ENCODE data around the gene CERS4. TPM values are rescaled to one million over a fixed set of nuclear protein-coding genes. Genes with fewer than 3 reads are reported as not detected.

The CERS4 gene
- total and polyA plus RNA-seq, 2 experiments from 2014 or later: 82.6 to 86.0 TPM

- Histone ChIP-seq H3K27me3 (no peaks in the 10 kb centered on the region), H2AFZ (no peak overlapping the region), H3K79me2 (peaks cover 6% of the 10 kb centered on the region), H3K9me2 (replicated peaks; ENCODE audit: insufficient read depth) (no peaks in the 10 kb centered on the region), H3K9me3 (ENCODE audit: low read depth) (no peaks in the 10 kb centered on the region), H3K4me3 (no peak overlapping the region), H3K4me1 (ENCODE audit: insufficient read depth) (peaks cover 15% of the 10 kb centered on the region), H3K4me2 (no peak overlapping the region), H3K36me3 (replicated peaks; ENCODE audit: insufficient read depth, low read depth) (no peaks in the 10 kb centered on the region), H4K20me1 (ENCODE audit: insufficient read depth, poor library complexity, severe bottlenecking) (no peaks in the 10 kb centered on the region), H3K27ac (no peak overlapping the region)
- TF ChIP-seq, protein P1, sequence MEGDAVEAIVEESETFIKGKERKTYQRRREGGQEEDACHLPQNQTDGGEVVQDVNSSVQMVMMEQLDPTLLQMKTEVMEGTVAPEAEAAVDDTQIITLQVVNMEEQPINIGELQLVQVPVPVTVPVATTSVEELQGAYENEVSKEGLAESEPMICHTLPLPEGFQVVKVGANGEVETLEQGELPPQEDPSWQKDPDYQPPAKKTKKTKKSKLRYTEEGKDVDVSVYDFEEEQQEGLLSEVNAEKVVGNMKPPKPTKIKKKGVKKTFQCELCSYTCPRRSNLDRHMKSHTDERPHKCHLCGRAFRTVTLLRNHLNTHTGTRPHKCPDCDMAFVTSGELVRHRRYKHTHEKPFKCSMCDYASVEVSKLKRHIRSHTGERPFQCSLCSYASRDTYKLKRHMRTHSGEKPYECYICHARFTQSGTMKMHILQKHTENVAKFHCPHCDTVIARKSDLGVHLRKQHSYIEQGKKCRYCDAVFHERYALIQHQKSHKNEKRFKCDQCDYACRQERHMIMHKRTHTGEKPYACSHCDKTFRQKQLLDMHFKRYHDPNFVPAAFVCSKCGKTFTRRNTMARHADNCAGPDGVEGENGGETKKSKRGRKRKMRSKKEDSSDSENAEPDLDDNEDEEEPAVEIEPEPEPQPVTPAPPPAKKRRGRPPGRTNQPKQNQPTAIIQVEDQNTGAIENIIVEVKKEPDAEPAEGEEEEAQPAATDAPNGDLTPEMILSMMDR (IDR thresholded peaks at IDR 0.05; ENCODE audit: poor library complexity): no peak
- 87% methylated on average over 17 of the region's 17 CpGs for WGBS (ENCODE audit: low lambda C conversion rate, missing lambda C conversion rate)
- DNase-seq (ENCODE audit: low spot score): no peak
Observed at GRCh38 chr19:8306235-8307054, 97.3 kb downstream of the CERS4 start.

- H3K27me3 ChIP-seq: no peaks in the 10 kb centered on the region
- no peaks in the 10 kb centered on the region for H3K9me2 ChIP-seq (replicated peaks; ENCODE audit: insufficient read depth)
- peak overlapping the region; percentile 17 for H3K27ac ChIP-seq
- H3K36me3 ChIP-seq (replicated peaks; ENCODE audit: insufficient read depth, low read depth): no peaks in the 10 kb centered on the region
- peaks cover 6% of the 10 kb centered on the region for H3K79me2 ChIP-seq
- H3K4me3 ChIP-seq: peak overlapping the region; percentile 15
- peaks cover 15% of the 10 kb centered on the region for H3K4me1 ChIP-seq (ENCODE audit: insufficient read depth)
- no peak for DNase-seq (ENCODE audit: low spot score)
- H4K20me1 ChIP-seq (ENCODE audit: insufficient read depth, poor library complexity, severe bottlenecking): no peaks in the 10 kb centered on the region
- 11% methylated on average over 24 of the region's 24 CpGs for WGBS (ENCODE audit: low lambda C conversion rate, missing lambda C conversion rate)
- H3K9me3 ChIP-seq (ENCODE audit: low read depth): no peaks in the 10 kb centered on the region
- H3K4me2 ChIP-seq: peak overlapping the region; percentile 97
- H2AFZ ChIP-seq: peak overlapping the region; percentile 27
- TF ChIP-seq, protein P1 (IDR thresholded peaks at IDR 0.05; ENCODE audit: poor library complexity): no peak
- TF ChIP-seq EZH2 (IDR thresholded peaks at IDR 0.05; ENCODE audit: borderline replicate concordance) (no peak), EZH2phosphoT487 (IDR thresholded peaks at IDR 0.05; ENCODE audit: low read depth, severe bottlenecking, unreplicated experiment) (no peak)
Observed at GRCh38 chr19:8307400-8307964, 98.3 kb downstream of the CERS4 start.

DNA sequence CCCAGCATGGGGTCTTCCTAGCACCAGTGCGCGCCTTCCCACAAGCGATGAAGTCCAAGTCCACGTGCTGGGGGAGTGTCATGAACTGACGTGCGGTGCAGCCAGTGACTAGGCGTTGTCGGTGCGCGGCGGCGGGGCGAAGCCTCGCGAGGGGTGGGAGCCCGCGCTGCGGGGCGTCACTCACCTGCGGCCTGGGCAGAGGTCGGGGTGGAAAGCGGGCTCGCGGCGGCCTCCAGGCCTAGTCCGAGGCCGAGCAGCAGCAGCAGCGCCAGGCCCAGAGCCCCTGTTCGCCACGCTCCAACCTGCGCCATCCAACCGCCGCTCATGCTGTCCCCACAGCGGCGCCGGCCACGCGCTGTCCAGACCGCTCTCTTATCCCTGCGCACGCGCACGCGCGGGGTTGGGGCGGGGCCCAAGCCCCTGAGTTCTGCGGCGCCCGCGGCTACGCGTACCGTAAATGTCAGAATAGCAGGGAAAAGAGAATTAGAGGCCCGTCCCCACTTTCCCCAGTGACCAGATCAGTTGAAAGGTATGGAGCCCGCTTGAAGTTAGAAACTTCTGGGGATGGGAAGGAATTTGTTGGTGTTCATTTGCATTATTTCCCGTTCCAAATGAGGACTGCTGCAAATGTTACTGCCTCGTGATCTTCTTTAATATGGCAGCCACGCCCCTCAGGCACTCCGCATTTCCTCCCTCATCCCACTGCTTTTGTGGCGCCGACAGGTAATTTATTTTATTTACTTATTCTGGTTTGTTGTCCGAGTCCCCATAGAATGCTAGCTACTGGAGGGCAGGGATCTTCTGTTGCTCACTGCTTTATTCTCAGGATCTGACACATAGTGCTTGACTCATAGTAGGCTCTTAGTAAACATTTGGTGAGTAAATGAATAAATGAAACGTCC is 99.0 kb downstream of the CERS4 start, which contains the start of gene CD320:
CD320 (minus strand) TSS at position 394 of the 902 bp plus-strand sequence; CDS start at position 326, 68 bp downstream.
- TF ChIP-seq EZH2 (IDR thresholded peaks at IDR 0.05; ENCODE audit: borderline replicate concordance) (no peak), EZH2phosphoT487 (IDR thresholded peaks at IDR 0.05; ENCODE audit: low read depth, severe bottlenecking, unreplicated experiment) (no peak)
- TF ChIP-seq, protein P1 (IDR thresholded peaks at IDR 0.05; ENCODE audit: poor library complexity): no peak
- 1% methylated on average over 61 of the region's 63 CpGs for whole genome bisulfite sequencing (ENCODE audit: low lambda C conversion rate, missing lambda C conversion rate)
- peaks cover 15% of the 10 kb centered on the region for H3K4me1 ChIP-seq (ENCODE audit: insufficient read depth)
- peak within 1 kb of the TSS; percentile 27 for H2AFZ ChIP-seq
- no peaks in the 10 kb centered on the region for H4K20me1 ChIP-seq (ENCODE audit: insufficient read depth, poor library complexity, severe bottlenecking)
- no peaks in the 10 kb centered on the region for H3K9me2 ChIP-seq (replicated peaks; ENCODE audit: insufficient read depth)
- H3K27me3 ChIP-seq: no peaks in the 10 kb centered on the region
- peak; percentile 96 for DNase-seq (ENCODE audit: low spot score)
- no peaks in the 10 kb centered on the region for H3K9me3 ChIP-seq (ENCODE audit: low read depth)
- peak within 1 kb of the TSS; percentile 69 for H3K27ac ChIP-seq
- H3K4me2 ChIP-seq: peak within 1 kb of the TSS; percentile 97
- peak within 1 kb of the TSS; percentile 15 for H3K4me3 ChIP-seq
- H3K36me3 ChIP-seq (replicated peaks; ENCODE audit: insufficient read depth, low read depth): no peaks in the 10 kb centered on the region
- H3K79me2 ChIP-seq: peaks cover 6% of the 10 kb centered on the region
